Right lobe of liver (tissue), 4 donors: Measurements from ENCODE around the gene PTPRN2.

ENCODE experiments used
- CTCF ChIP-seq, 4 donors: fragments of 200-600 bp in 3 of 4; fragments of 450-650 bp in 1 of 4; IDR thresholded peaks; one replicate each; pipeline versions ENCODE4 v1.5.1 to v1.8.0; 2016 to 2022; ENCODE audit warnings: antibody characterized with exemption in 4 of 4, mild to moderate bottlenecking in 2 of 4
- POLR2A ChIP-seq: fragments of 450-650 bp; IDR thresholded peaks from one replicate; pipeline ENCODE4 v1.6.1; 2017; ENCODE audit warnings: antibody characterized with exemption, mild to moderate bottlenecking
- donor health status: DM: no; HTN: no; CAD: no.
- donor health status: DM: no; HTN: no; CAD: no.
- donor health status: DM: no; HTN: yes; CAD: no.

GRCh38 chr7:158469396-158470051, 118.1 kb downstream of the PTPRN2 start:
- TF ChIP-seq CTCF (IDR thresholded peaks at IDR 0.05) (no peak), POLR2A (no peak)
